Hippocampal formation (tissue), 2 donors: ENCODE measurements around the gene MRPL58.
A peak's percentile ranks its signal among the peaks of the same experiment; 100 is the strongest.

ENCODE experiments used
- DNase-seq, 2 donors: peaks; one replicate each; lab custom pipeline; 2025; lab: John Stamatoyannopoulos, UW

MRPL58 gene

DNA sequence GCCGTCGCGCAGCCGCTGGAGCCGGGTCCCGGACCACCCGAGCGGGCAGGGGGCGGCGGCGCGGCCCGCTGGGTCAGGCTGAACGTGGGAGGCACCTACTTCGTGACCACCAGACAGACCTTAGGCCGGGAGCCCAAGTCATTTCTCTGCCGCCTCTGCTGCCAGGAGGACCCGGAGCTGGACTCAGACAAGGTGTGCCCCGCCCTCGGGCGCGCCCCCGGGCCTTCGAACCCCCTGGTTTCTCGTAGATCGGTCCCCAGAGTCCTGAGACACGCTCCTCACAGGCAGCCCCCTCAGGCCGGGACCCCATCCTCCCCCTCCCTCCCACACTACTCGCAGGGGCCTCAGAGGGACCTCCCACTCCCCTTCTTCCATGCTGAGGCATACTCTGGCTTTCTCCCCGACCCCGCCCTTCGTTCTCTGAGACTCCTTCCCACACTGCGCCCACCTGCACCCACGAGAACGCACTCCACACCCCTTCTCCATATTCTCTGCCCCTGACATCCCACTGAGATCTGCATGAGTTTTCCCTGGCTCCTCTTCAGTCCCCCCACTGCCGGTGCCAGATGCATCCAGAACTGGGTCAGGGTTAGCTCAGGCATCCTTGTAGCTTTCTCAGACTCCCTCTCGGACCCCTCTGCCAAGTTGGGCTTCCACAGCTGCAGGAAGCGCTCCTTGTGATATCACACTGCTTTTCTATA is 35.1 kb downstream of the MRPL58 start:
- no peak for DNase-seq

- no peak for DNase-seq
Measured at GRCh38 chr17:75048249-75048878, 35.9 kb downstream of the MRPL58 start.

DNA sequence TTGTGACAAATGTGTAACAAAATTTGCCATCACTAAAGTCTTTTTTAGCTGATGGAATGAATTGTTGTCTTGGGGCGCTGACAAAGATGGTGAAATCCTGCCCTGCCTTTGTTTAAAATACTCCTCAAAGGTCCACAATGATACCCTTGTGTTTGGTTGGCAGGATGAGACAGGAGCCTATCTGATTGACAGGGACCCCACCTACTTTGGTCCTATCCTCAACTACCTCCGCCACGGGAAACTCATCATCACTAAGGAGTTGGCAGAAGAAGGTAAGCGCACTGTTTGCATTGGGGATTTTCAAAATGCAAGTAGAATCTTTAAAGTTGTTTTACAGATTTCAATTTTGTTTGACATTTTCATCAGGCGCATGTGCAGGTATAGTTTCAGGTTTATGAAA is 36.6 kb downstream of the MRPL58 start:
- DNase-seq = no peak

- DNase-seq = no peak
Measured at GRCh38 chr17:75049706-75050105, 37.2 kb downstream of the MRPL58 start.

GRCh38 chr17:75051941-75052340 is 39.5 kb downstream of the MRPL58 start:
- no peak for DNase-seq

- DNase-seq = peak; percentile 40 to 89
Measured at GRCh38 chr17:75059369-75060345, 47.2 kb downstream of the MRPL58 start.

DNA sequence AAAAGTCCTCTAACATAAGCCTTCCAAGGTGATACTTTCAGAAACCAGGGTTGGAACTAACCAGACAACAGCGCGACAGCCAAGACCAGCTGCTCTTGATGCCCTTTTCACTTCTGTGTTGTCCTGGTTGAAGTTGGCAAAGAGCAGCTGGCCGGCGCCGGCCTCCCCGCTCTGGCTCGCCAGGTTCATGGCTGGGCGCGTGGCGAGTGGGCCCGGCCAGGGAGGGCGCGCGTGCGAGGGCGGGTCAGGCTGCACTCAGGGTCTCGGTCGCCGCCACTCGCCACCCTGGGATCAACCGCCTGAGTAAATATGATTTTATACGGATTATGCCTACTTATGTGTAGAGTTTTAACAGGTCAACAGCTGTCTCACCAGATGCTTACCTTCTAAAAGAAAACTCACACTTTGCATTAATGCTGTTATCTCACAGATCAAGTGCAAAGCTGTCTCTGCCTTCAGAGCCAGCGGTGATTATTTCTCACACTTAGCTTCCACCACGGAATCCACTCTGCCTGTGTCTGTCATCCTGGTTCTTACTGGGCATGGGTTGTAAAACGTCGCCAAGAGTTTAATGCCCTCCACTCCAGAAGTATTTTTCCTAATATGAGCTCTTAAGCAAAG is 48.1 kb downstream of the MRPL58 start:
- DNase-seq = no peak

- no peak for DNase-seq
Measured at GRCh38 chr17:75061055-75061438, 48.6 kb downstream of the MRPL58 start.

GRCh38 chr17:75061618-75062017 is 49.1 kb downstream of the MRPL58 start:
- DNase-seq = no peak

GRCh38 chr17:75063201-75063600 is 50.7 kb downstream of the MRPL58 start:
- no peak for DNase-seq

DNA sequence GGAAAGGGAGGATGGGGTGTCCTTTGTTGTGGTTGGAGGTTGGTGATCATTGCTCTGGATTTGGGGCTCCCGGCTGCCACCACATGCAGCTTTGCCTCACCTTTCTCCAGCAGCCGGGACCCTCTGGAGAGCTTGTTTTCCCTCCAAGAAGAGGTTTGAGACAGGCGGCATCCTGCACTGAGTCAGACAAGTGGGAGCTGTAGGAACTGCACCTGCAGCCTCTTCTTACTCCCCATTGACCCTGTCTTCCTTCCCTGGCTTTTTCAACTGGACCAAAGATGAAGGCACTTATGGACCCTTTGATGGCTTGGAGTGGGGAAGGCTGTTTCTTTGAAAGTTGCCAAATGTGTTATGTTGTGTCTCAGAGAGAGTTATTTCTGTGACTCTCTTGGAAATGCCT is 51.2 kb downstream of the MRPL58 start:
- DNase-seq = no peak

GRCh38 chr17:75064040-75064439 is 51.6 kb downstream of the MRPL58 start:
- DNase-seq = no peak

DNA sequence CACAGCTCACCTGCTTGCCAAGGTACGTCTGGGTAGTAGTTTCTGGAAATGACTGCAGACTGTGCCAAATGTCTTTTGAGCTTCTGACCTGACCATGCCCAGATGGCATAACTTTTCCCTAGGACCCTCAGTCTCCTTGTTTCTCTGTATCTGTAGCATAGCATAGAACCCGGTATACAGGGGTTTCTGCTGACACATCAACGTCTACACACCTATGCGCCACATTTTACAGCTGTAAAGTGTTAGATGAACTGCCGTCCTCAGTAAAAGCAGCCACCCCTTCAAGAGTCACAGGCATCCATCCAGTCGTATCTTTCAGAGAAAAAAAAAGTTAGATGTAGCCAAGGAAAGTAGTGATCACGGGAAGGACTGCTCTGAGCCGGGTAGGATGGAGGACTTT is 52.0 kb downstream of the MRPL58 start:
- no peak for DNase-seq

DNA sequence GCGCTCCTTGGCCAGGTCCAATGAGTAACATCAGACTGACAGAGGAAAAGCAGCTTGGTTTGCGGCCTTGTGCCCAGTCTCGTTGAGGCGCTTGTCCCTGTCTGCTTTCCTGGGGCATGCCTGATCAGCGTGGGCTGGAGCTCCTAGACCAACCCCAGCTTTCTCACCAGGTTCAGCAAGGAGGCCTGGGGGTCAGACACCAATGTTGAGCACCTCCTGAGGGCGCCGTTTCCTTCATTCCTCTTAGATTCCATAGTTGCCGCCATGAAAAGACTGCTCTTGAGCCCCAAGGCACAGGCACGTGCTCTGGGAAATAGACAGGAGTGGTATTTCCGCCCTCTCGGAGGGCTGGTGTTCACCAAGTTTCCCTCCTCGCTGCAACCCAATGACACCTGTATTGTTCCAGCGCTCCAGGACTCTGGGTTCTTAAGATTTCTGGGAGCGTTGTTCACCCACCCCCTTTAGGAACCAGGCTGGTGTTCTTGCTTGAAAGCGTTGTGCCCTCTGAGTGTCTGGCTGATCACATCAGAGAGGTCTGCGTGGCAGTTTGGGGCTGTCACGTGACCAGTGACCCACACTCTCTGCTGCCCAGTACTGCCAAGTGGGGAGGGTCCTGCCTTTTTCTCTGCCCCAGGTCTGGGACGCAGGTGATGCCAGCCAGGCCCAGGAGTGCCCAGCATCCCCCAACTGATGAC is 52.5 kb downstream of the MRPL58 start:
- no peak for DNase-seq

DNA sequence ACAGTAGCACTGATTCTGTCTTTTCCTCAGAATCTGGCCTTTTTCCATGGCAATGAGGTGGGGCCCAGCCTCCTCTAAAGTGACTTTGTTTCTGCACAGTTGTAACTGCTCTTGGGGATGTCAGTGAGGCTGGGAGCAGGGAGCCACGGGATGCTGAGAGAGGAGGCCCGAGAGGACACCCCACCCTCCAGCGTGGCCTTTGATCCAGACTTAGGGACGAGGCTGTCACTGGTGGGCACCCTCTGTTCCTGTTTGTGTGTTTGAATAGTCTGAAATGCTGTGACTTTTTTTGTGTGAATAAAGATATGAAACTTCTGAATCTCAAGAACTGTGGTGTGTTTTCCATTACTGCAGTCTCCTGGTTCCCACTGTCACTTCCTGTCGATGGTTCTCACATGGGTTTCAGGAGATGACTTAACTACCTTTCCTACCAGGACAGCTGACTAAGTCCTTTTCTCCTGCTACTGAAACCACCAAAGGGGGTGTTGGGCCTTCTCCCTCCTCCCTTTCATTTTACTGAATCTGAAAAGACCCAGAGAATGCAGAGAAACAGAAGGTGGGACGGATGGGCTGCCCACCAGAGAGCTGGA is 53.2 kb downstream of the MRPL58 start:
- DNase-seq = no peak

- no peak for DNase-seq
Measured at GRCh38 chr17:75067856-75068255, 55.4 kb downstream of the MRPL58 start.

GRCh38 chr17:75068750-75069149 is 56.3 kb downstream of the MRPL58 start:
- no peak for DNase-seq

- no peak for DNase-seq
Measured at GRCh38 chr17:75069783-75070182, 57.3 kb downstream of the MRPL58 start.
